GM18508 (cell line): ENCODE results near the gene MMS19.
A peak's percentile ranks its signal among the peaks of the same experiment; 100 is the strongest.
"Not testable (repeated sequence)": the region's sequence is repeated elsewhere in the genome, so short reads cannot be mapped to it uniquely, and the experiment has no call there.

Experiments
- ATAC-seq: cut with Tn5 transposase; IDR thresholded peaks from one replicate; pipeline ENCODE4 v1.9.1; 2021; ENCODE audit warnings: moderate number of reproducible peaks; ENCODE audit not compliant: insufficient read depth, unreplicated experiment

MMS19 gene

GRCh38 chr10:97468781-97469180 lies 29.4 kb downstream of the MMS19 start:
- not testable (repeated sequence) for ATAC-seq

GRCh38 chr10:97468162-97468561 lies 30.1 kb downstream of the MMS19 start:
- ATAC-seq, result no peak

DNA sequence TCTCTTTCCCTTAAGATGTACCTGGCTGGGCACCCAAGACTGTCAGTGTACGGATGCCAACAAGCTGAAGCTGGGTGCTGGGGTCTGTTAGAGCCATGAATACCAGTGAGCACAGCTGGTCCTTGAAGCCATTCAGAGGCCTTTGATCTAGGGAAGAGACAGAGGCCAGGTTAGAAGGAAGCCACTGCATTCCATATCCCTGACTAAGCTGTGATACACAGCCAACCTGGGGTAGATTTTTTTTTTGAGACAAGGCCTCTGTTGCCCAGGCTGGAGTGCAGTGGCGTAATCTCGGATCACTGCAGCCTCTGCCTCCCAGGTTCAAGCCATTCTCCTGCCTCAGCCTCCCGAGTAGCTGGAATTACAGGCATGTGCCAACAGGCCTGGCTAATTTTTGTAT lies 31.5 kb downstream of the MMS19 start:
- no peak for ATAC-seq

GRCh38 chr10:97465982-97466381 lies 32.2 kb downstream of the MMS19 start:
- ATAC-seq, result no peak

- ATAC-seq, result no peak
Measured at GRCh38 chr10:97464226-97464625, 34.0 kb downstream of the MMS19 start.

DNA sequence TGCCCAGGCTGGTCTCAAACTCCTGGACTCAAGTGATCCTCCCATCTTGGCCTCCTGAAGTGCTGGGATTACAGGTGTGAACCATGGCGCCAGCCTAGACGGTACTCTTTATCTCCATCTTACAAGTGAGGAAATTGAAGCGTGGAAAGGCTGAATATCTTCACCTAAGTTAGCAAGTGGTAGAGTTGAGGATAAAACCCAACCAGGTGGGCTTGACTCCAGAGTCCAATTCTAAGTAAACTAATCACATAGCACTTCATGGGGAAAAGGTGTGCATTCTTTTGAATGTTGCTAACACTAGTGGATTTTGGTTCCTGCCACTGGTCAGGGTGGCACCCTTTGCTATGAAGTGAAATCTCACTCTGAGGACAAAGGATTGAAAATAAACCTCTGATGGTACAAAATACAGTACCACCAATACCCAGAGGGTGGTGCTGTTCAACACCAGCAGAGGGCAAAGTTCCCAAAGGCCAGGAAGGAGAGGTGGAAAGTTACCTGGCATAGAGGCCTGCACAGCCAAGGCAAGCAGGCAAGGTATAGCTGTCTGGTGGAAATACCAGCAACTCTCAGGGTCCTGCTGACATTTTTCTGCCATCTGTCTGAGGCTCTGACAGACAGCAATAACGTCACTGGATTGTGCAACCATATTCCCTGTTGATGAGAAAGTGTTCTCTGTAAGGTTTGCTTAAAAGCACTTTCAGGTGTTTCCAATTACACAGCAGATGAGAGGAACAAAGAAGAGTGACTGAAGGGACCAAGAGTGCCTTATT lies 34.7 kb downstream of the MMS19 start:
- ATAC-seq, result no peak

DNA sequence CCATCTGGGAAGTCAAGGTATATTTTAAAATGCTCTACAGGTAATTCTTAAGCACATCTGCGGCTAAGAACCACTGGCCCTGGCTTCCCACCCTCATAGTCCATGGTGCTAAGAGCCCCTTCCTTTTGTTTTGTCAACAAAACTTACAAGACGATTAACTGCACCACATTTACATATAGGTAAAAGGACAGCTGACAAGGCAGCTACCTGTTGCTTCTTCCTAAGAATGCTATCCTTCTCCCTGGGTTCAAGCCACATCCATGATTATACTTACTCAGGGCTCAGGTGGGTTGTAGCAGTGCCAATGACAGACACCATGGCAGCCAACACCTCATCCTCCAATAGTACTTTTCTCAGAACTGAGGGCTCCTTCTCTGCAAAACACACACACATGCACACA lies 35.9 kb downstream of the MMS19 start:
- no peak for ATAC-seq

- ATAC-seq, result no peak
Measured at GRCh38 chr10:97459933-97460332, 38.3 kb downstream of the MMS19 start.

DNA sequence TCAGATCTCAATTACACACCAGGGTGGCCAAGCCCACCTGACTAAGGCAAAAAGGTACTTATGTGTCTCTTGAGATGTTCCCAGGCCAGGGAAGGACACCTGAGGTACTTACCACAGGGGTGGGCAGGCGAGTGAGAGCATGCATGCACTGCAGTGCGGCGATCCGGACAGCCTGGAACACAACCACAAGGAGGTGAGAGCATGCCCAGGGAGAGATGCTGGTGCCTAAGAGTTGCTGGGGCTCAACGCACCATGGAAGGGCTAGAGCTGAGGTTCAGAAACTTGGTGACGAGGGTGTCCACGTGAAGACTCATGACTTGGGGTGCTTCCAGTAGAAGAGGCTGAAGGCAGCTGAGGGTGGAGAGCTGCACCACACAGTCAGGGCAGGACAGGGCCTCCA lies 39.1 kb downstream of the MMS19 start:
- ATAC-seq, result no peak

- no peak for ATAC-seq
Measured at GRCh38 chr10:97456686-97457065, 41.5 kb downstream of the MMS19 start.

- no peak for ATAC-seq
Measured at GRCh38 chr10:97456034-97456685, 42.1 kb downstream of the MMS19 start.

DNA sequence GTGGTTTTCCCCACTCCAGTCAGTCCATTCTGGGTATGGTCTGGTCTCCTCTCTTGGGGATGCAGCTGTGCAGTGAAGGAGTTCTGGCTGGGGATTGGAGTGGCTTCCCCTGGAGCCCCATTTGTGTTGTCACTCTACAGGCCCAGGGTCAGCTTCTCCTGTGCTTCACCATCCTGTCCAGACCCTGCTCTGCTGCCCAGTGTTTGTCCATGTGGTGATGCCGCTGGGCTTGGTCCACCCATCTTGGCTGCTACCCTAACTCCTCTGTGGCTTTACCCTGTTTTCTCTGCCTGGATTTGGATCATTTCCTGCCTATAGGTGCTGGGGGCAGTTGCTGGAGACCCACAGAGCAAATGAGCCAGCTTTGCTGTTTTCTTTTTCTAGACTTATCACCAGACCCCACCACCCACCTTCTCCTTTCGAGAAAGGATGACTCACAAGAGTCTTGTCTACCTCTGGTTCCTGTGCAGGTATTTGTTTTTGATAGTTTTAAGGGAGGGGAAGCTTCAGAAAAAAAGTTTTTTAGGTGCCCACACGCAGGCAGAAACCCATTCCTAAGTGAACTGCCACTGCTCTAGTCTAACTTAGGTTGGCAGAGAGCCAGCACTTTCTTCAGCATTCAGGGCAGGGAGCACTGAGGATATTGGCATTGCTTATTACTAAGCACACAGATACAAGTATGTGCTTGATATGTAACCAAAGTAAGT lies 43.7 kb downstream of the MMS19 start:
- no peak for ATAC-seq

DNA sequence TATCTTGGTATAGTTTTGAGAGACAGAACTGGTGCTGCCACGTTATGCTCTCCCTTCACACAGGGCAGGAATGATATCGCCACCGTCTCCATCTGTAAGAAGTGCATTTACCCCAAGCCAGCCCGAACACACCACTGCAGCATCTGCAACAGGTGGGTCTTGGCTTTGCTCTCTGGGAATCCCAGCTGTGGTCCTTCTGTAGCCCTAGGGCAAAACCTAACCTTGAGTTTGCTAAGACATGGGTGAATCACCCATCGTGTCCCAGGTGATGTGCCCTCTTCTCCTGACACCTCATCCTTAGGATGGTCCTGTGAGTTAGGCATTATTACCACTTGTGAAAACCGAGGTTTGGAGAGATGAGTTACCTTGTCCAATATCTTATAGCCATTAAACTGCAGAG lies 45.9 kb downstream of the MMS19 start:
- no peak for ATAC-seq

GRCh38 chr10:97451605-97452004 lies 46.6 kb downstream of the MMS19 start:
- no peak for ATAC-seq

DNA sequence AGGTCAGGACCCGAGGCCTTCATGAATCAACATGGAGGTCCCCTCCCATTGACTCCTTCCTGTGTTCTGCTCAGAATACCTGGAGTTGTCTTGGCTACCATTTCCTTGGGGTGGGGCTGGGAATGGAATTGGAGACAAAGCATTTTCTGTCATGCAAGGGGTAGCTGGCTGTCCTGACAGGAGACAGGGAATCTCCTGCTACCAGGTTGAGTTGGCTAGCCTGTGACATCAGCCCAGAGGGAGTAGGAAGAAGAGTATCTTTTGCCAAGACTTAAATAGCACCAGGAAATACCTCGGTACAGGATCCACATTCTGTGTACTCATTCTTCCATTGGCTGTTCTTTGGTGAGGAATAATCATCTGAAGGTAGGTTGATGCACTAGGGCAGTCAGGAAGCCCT lies 47.4 kb downstream of the MMS19 start:
- ATAC-seq, result no peak

DNA sequence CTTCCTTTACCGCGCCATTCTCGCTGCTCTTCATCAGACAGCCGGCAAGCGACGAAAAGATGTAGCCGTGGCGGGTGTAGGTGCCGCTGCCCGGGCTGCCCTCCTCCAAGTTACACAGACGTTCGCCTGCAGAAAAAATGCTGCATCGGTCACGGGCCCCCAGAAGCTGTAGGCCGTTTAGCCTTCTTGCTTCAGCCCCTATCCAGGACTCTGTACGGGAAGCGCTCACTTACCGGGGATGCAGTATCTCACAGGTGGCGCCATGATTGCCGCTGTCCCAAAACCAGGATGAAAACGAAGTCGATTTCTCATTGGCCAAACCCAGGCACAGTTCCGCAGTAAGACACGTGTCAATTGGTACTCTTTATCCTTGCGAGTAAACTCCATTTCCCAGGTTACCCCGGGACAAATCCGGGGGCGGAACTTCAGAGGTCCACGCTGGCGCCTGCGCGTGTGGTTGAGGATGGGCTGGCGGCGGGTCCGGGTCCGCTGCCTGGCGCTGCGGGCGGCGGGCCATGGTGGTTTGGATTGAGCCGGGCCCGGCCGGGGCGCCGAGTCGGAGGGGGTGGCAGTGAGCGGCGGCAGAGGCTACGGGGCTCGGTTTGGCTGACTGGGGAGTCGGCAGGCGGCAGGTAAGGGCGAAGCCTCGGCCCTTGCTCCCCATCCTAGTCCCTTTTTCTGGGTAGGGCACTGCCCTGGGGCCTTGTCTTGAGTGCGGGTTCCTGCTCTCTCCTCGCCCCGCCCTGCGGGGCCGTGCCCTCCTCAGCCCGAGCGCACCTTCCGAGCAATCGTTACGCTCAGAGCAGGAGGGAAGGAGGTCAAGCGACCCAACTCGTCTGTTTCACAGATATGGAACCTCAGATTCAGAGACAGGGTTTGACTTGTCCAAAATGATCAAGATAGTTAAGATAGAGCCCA lies 52.2 kb downstream of the MMS19 start, which contains the start of the genes EXOSC1 and ZDHHC16:
Gene EXOSC1 (minus strand): TSS at position 285 of the 918 bp plus-strand sequence. CDS start 21 bp downstream, at position 264.
Gene ZDHHC16 (plus strand): TSS at position 454 of the 918 bp plus-strand sequence. CDS start 5,501 bp downstream, outside the sequence.
- ATAC-seq, result peak; percentile 88

DNA sequence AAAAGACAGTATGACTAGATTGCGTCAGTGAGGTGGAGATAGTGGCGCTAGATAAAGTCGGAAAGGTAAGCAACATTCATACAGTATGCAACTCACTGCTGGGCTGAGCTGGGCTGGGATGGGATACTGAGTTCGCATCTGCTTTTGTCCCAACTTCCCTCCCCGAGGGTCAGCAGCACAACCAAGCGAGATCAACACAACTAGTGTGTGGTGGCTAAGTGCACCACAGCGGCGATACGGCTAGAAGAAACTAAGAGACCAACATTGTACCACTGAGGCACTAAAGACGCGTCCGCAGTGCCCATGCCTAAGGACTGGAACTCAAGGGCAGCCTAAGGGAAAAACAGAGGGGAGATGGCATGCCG lies 52.9 kb downstream of the MMS19 start:
- no peak for ATAC-seq

- ATAC-seq, result no peak
Measured at GRCh38 chr10:97444212-97444611, 54.0 kb downstream of the MMS19 start.

DNA sequence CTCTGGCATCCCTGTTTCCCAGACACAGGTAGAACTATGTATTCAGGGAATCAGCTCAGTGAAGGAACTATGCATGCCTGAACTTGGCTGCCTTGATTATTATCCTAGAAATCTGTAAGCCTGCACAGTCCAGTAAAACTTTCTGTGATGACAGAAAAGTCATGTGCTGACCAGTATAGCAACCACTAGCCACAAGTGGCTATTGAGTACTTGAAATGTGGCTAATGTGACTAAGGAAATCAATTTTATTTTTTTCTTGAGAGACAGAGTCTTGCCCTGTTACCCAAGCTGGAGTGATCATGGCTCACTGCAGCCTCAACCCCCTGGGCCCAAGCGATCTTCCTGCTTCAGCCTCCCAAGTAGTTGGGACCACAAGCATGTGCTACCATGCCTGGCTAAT lies 55.9 kb downstream of the MMS19 start:
- no peak for ATAC-seq

DNA sequence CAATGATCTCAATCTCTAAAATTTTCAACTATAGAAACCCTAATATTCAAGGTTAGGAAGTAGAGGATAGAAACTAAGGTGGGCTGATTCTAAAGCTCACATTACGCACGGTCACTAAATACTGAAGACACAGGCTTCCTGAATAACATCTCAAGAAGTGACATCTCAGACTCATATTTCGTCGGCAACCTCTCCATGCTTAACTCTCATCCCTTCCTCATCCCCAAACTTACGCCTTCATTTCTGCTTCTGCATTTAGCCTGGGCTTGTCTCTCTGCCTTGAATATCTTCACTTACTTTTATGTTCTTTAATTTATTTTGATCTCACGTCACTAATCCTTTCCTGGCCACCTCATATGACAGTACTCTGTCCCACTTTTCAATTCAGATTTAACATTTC lies 63.0 kb downstream of the MMS19 start:
- ATAC-seq, result no peak
